GM18508 (cell line): ENCODE measurements around the gene CDH2.
"Not testable (repeated sequence)": the region's sequence is repeated elsewhere in the genome, so short reads cannot be mapped to it uniquely, and the experiment has no call there.

Experiments used
- ATAC-seq: cut with Tn5 transposase; IDR thresholded peaks from one replicate; pipeline ENCODE4 v1.9.1; 2021; ENCODE audit warnings: moderate number of reproducible peaks; ENCODE audit not compliant: insufficient read depth, unreplicated experiment

Gene CDH2

DNA sequence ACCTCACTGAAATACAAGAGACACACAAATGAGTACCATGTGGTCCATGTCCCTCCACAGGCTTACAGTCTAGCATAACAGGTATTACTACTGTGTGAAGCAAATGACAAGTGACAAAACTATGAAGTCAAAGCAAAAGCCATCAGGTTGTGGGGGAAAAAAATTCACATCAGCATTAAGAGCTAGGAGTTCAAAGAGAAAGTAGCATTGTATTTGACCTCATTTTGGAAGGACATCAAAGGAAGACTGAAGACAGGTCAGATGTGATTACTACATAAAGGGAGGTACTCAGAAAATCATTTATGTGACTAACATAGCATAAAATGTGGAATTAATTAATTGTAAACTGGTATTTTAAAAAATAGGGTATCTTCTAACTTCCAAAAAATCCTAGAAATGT is 224.2 kb downstream of the CDH2 start:
- no peak for ATAC-seq

DNA sequence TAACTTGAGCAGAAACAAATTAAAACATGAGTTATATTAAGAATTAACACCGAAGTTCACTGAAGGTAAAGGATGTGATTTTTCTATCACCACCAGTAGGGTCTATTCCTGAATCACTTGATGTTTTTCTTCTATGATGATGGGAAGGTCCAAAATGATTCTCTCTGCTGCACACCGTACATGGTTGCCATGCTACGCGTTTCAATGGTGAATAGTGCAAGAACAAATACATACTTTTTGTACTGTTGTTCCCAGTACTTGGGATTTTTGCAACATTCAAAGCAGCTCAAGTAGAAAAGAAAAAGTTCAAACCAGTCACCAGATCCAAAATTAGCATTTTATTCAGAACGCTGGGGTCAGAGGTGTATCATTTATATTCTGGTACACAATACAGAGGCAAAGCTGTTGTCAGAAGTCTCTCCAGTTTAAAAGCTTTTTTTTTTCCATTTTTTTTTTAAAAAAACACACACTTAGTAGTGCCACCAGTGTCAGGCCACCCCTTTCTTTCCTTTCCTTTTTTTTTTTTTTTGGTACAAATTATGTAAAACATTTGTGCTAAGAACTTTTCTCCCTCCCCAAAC is 226.2 kb downstream of the CDH2 start:
- no peak for ATAC-seq

DNA sequence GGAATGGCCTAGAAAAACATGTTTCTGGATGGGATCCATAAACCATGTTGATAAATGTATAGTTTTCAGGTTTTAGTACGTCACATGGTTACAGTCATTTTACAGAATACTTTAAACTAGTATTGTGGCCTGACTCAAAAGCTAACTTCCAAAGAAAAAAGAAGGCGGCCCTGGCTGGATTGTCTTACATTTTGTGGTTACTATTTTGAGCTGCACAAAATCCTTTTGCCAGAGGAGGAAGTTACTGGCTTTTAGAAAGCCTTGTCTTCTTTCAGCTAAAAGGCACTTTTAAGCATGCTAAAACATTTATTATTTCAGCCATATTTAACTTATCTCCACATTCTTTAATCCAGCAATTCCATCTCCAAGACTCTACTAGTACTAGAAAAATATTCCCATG is 227.9 kb downstream of the CDH2 start:
- ATAC-seq: no peak

DNA sequence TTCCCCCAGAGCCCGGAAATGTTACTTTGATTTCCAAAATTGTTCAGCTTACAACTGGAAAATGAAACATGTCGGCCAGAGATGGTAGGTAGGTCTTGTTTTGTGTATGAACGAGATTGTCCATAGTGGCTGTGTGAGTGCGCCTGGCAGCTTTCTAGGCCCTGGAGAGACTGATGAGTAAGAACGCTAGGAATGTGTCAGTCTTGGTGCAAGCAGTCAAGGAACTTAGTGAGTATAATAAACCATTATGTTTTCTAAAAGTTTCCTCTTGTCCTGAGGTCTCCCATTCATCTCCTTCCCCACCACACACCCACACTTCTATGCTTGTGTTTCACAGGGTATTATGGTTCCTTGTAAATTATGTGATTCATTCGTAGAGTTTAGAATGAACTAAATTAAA is 234.2 kb downstream of the CDH2 start:
- no peak for ATAC-seq

DNA sequence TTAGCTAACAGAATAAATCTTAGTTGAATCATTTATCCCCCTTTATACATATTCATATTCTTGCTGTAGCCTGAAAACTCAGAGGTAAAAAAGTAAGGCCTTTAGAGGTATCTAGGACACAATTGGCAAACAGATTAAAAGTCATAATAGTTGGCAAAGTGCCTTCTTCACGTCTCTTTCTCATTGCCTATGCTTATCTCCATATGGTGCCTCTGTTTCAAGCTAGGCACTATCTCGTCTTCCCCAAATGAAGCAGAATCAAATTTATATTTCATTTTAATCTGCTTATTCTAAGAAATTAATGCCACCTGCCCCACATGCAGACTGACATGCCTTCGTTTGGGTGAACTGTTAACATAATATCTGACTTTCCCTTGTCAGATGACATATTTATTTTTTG is 245.4 kb downstream of the CDH2 start:
- ATAC-seq: no peak

DNA sequence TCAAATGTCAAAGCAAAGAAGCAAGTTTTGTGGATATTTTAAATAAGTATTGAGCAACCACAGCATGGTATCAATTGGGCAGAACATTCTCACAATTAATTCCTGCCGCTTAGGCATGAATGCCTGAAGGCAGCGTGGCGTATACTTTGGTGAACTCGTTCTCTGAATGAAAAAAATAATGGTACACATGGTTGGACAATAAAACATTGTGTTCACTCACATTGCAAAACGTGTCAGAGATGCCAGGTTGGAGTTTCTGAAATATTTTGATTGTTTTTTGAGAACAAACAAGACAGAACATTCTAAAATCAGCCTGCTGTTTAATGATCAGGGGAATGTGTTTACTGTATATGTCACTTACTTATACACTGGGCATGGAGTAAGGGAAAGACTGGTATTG is 254.2 kb downstream of the CDH2 start:
- no peak for ATAC-seq

DNA sequence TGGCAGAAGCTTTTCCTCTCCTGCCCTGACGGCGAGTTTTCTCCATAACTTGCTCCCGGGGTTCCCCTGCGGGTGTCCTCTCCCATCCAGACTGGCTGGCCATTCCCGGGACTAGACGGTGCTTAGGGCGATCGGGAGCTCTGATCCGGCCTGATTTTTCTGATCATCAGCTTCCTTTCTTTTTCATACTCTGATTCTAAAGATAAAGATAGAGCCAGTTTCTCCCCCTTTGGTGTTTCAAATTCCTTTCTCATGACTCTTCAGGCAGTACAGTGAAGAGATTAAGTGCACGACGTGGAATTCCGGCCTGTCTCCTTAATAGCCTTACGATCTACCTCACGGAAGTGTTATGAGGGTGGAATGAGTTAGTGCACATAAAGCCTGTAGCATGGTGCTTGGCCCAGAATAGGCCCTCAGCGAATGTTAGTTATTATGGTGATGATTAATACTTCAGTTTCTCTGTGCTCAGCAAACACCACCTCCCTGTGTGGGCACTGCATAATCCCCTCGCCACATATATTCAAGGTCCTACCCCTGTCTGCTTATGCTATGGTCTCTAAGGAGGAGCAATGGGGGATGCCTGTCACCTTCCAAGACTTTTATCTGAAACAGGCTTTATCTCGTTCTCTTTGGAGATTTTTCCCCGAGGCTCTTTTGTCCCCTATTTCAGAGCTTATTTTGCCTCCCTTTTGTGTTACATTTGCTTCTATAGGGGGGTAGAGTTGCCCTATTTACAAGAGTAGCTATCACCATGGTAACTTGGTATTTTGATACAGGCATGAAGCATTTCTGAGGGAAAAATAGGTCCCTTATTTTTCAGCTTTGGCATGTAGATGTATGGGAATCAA is 254.8 kb downstream of the CDH2 start:
- no peak for ATAC-seq

DNA sequence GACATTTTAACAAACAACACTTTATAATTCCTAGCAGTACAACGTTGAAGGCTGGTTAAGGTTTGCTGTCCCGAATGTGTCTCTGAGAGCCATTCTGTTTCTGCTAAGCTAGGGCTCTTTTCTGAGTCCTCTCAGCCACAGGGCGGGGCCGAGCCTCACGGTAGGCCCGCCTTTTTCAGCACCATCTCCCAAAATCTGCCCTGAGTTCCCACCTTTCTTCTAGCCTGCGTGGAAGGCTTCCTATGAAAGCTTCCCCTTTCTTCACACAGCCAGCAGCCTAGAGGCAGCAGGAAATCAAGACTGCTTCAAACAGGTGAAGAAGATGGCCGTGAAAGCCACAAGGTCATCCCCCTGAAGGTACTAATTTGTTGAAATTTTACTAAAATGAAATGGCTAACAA is 255.5 kb downstream of the CDH2 start:
- no peak for ATAC-seq

DNA sequence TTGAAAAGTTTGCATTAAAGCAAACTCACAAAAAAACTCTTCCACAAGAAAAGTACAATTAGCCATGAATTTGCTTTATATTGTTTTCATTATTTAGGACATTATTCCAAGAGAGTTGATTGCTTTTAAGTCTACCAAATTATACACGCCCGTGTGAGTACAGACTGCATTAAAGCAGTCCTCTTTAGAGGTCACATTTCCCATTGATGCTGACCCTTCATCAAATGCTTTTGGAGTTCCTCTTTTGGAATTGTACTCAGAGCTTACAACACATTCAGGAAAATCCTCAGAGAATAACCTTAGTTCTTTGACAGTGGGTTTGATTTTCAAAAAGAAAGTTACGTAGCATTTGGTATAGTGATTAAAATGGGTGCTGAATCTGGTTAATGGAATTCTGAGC is 256.1 kb downstream of the CDH2 start:
- ATAC-seq: no peak

DNA sequence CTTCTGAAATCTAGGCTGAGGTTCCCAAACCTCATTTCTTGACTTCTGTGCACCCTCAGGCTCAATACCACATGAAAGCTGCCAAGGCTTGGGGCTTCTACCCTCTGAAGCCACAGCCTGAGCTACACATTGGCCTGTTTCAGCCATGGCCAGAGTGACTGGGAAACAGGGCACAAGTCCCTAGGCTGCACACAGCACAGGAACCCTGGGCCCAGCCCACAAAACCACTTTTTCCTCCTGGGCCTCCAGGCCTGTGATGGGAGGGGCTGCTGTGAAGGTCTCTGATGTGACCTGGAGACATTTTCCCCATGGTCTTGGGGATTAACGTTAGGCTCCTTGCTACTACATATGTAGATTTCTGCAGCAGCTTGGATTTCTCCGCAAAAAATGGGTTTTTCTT is 270.7 kb downstream of the CDH2 start:
- ATAC-seq: not testable (repeated sequence)

DNA sequence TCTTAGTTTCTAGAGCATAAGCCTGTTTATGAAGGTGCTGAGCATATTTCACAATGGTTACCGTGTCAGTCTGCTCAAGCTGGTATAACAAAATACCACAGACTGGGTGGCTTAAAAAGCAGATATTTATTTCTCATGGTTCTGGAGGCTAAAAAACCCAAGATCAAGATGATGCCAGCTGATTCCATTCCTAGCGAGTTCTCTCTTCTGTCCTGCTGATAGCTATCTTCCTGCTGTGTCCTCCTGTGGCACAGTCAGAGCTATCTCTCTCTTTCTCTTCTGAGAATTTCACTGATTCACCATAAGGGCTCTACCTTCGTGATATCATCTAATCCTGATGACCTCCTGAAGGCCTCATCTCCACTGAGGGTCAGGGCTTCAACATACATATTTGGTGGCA is 273.0 kb downstream of the CDH2 start:
- no peak for ATAC-seq

DNA sequence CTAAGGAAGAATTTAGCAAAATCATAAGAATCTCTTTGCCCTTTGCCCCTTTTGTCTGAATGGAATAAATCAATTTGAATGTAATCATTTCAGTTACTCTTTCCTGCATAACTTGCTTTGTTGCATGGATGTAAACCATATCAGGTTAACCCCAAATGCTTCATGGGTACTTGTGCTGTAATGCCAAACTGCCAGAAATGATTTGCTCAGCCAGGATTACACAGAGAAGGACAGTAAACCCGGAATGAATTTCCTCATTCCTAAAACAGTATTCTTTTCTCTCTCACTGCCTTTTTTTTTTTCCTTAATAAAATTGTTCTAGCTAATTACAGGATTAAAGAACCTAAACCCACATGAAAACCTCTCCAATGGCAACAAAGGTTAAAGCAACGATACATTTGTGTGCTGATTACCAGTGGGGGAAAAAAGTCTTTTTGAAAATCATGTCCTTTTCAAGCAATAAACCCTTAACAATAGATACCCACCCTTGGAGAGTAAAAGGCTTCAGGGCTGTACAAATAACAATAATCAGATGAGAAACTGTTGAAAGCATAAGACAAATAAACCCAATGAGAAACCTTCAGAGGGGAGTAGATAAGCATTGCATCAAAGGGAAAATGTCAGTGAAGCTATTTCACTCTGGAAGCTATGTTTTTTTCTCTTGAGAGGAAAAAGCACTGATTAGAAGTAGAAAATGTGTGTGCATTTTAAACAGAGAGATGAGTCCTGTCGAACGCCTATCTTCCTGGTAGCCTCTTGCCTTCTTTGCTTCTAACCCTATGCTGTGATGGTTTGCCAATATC is 275.3 kb downstream of the CDH2 start:
- ATAC-seq: no peak
